Activated CD4-positive, CD25-positive, alpha-beta regulatory T cell treated with anti-CD3 and anti-CD28 coated beads, Interleukin-2, amount 50 U/mL, for 72 hours (primary cell): ENCODE measurements around the gene AP2A1.
A peak's percentile ranks its signal among the peaks of the same experiment; 100 is the strongest.
"Not testable (repeated sequence)": the region's sequence is repeated elsewhere in the genome, so short reads cannot be mapped to it uniquely, and the experiment has no call there.

Source experiments
- DNase-seq: peaks from one replicate; pipeline ENCODE4 v3.0.0; 2021

AP2A1 gene

GRCh38 chr19:49814010-49814409 is 47.2 kb downstream of the AP2A1 start:
- no peak for DNase-seq

- no peak for DNase-seq
Measured at GRCh38 chr19:49816590-49816989, 49.8 kb downstream of the AP2A1 start.

DNA sequence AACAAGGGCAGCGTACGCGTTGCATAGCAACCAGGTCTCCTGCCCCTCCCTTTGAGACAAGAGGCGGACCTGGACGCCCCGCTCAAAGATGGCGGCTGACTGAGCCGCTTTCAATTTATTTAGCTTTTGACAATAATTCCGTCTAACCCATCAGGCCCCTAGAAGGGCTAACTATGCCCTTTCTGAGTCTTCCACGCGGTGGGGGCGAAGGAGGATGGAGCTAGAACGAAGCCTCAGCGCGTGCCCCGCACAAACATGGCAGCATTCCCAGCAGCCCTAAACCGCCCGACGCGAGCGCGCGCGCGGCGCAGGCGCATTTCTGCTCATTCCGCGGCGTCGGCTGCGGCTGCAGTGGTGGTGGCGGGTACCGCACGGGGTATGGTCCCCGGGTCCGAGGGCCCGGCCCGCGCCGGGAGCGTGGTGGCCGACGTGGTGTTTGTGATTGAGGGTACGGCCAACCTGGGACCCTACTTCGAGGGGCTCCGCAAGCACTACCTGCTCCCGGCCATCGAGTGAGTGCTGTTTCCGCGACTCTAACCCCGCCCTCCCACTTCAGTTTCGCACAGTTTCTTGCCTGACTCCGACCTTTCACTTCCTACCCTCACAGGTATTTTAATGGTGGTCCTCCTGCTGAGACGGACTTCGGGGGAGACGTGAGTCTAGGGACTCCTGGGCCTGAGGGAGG is 51.3 kb downstream of the AP2A1 start, which contains the start of gene MED25:
TSS of gene MED25 (plus strand) at position 326 of the 685 bp plus-strand sequence. CDS start at position 379, 53 bp downstream.
- DNase-seq = peak; percentile 92

- no peak for DNase-seq
Measured at GRCh38 chr19:49818649-49819370, 52.0 kb downstream of the AP2A1 start.

GRCh38 chr19:49819452-49820115 is 52.8 kb downstream of the AP2A1 start:
- DNase-seq = not testable (repeated sequence)

DNA sequence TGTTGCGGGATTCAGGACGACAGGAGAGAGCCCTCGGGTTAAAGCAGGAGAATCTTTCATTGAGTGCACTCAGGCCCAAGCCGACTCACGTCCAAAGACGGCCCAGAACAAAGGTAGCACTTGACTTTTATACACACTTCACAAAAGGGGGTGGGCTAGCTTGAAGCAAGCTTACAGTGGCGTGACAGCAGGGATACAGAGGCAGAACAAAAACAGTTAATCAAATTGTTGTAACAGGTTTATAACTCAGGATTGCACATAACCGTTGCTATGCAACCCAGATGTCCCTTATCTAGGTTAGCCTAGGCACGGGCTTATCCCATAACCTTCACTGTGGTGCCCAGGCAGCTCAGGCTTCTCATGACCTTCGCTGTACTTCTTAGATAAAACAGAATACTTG is 53.3 kb downstream of the AP2A1 start:
- no peak for DNase-seq

GRCh38 chr19:49823472-49823871 is 56.7 kb downstream of the AP2A1 start:
- DNase-seq = no peak

- DNase-seq = no peak
Measured at GRCh38 chr19:49824662-49825061, 57.9 kb downstream of the AP2A1 start.

- no peak for DNase-seq
Measured at GRCh38 chr19:49827034-49827433, 60.2 kb downstream of the AP2A1 start.

DNA sequence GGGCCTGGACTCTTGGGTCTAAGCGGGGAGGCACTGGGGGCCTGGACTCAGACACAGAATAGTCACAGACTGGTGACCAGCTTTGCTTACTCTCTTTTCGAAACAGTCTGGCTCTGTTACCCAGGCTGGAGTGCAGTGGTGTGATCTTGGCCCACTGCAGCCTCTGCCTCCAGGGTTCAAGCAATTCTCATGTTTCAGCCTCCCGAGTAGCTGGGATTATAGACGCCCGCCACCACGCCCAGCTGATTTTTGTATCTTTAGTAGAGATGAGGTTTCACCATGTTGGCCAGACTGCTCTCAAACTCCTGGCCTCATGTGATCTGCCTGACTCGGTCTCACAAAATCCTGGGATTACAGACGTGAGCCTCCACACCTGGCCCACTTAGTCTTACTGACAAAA is 62.4 kb downstream of the AP2A1 start:
- DNase-seq = no peak

DNA sequence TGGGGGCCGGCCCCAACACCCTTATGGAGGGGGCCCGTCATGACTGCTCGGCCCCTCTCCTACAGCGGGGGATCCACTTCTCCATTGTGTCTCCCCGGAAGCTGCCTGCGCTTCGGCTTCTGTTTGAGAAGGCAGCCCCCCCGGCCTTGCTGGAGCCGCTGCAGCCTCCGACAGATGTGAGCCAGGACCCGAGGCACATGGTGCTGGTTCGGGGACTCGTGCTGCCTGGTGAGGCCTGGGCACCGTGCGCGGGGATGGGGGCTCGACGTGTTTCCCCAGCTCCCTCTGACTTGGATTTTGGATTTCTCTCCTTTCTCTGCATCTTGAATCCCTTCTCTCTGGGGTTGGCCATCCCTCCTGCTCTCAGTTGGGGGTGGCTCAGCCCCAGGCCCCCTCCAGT is 62.9 kb downstream of the AP2A1 start:
- DNase-seq = no peak

- no peak for DNase-seq
Measured at GRCh38 chr19:49830766-49831165, 64.0 kb downstream of the AP2A1 start.

DNA sequence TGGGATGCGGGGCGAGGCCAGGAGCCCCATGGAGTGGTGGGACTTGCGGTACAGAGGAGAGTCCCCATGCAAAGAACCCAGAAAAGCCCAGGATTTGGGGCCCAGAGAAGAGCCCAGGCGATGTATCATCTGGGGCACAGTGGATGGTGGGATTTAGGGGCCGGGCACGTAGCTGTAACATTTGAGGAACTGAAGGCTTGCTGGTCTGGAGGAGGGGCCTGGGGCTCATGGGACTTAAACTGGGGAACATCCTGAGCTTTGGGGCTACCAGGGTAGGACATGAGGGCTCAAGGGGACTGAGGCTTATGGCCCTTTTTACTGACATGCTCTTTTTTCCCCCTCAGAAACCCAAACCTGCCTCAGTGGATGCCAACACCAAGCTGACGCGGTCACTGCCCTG is 64.8 kb downstream of the AP2A1 start:
- no peak for DNase-seq

GRCh38 chr19:49832556-49832955 is 65.8 kb downstream of the AP2A1 start:
- DNase-seq = no peak

- no peak for DNase-seq
Measured at GRCh38 chr19:49833599-49833998, 66.8 kb downstream of the AP2A1 start.

DNA sequence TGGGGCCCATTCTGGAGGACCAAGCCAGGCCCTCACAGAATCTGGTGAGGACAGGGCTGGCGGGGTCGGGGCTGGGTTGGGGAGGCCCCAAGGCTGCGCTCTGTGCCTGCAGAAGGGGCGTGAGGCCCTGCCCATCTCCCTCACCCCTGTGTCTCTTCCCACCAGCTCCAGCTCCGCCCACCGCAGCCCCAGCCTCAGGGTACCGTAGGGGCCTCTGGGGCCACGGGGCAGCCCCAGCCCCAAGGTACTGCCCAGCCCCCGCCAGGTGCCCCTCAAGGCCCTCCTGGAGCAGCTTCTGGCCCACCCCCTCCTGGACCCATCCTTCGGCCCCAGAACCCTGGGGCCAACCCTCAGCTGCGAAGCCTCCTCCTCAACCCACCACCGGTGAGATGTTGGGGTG is 68.8 kb downstream of the AP2A1 start:
- no peak for DNase-seq

DNA sequence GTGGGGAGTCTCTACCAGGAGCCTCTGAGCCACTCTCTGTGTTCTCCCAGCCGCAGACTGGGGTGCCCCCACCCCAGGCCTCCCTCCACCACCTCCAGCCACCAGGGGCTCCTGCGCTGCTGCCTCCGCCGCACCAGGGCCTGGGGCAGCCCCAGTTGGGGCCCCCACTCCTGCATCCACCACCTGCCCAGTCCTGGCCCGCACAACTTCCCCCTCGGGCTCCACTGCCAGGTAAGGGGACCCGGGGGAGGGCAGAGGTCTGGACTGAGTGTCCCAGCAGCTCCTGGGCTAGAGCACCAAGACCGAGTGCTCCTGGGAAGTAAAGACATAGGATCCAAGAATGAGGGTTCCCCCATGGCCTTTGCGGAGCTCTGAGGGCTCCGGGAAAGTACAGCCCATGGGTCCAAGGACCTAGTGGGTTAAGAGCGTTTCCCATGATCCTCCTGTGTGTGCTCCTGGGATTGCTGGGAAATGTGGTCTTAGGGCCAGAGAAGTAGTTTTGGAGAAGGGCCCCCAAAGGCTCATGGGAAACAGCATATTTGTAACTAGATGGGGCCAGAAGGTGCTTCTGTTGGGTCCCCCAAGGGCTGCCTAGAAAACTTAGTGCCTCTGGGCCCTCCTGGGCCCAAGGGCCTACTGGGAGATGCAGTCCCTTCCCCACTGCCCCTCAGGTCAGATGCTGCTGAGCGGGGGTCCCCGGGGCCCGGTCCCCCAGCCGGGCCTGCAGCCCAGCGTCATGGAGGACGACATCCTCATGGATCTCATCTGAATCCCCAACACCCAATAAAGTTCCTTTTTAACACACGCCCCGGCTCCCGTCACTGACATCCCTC is 69.6 kb downstream of the AP2A1 start:
- no peak for DNase-seq

DNA sequence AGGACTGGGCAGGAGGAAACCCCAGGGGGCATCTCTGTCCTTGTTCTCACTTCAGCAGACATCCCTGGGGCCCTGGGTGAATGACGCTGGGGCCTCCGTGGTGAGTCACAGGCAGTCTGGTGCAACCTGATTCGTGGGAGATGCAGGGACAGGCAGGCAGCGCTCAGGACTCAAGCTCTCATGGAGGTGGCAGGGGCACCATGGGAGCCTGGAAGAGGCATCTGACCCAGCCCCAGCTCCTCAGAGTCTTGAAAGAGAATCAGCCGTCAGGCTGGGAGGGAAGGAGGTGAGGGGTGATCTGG is 70.2 kb downstream of the AP2A1 start:
- no peak for DNase-seq

GRCh38 chr19:49837425-49837824 is 70.6 kb downstream of the AP2A1 start:
- DNase-seq = no peak

GRCh38 chr19:49838885-49839588 is 72.2 kb downstream of the AP2A1 start:
- no peak for DNase-seq

DNA sequence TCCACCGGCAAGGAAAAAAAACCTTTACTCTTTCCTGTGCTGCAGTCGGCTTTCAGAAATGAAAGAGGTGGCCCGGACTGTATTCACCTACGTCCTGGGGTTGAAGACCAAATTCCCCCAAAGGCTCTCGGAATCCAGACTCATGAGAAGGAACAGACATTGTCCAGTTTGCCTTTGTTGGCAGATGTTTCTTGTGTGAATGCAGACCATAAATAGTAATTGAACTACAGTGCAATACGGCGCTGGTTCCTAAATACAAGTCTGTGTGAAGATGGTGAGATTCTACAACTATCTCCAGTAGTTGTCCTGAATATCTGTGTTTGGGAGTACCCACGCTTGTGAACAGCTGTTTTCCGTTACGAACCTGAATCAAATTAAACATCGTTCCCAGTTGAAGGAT is 72.9 kb downstream of the AP2A1 start:
- DNase-seq = no peak

- DNase-seq = no peak
Measured at GRCh38 chr19:49840321-49840720, 73.5 kb downstream of the AP2A1 start.
